ENCODE data around the gene EXOC3L4.

DNA sequence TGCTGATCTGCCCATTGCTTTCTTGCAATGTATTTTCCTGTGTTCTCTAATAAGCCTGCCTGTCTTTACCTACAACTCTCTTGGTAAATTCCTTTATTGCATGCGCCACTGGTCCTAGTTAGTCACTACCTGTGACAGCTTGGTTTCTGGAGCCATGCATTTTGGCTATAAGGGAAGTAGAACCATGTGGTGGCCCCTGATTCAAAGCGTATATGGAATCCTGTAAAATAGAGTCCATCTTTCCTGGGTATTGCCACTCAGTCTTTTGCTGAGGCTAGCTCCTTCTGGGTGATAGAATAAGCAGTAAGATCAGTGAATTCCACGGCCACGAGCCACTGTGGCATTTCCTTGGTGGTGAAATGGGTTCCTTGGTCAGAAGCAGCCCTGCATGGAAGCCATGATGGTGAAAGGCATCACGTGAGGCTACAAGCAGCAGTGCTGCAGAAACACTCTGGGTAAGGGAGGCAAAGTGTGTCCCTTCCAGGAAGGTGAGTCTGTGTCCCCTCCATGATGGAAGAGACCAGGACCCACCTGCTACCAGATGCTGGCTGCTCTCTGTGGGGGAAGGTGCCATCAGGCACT lies 48.3 kb downstream of the EXOC3L4 start:
- TF ChIP-seq GABPA (IDR thresholded peaks at IDR 0.05; ENCODE audit: borderline replicate concordance, insufficient read depth, low read length) (no peak), EP300 (IDR thresholded peaks at IDR 0.05; ENCODE audit: borderline replicate concordance in 1 of 2, low read depth in 2 of 2, low read length in 2 of 2) (no peak), RNF2 (IDR thresholded peaks at IDR 0.05; ENCODE audit: borderline replicate concordance, low read depth, low read length, missing control alignments, poor library complexity, severe bottlenecking) (no peak), MAFK (IDR thresholded peaks at IDR 0.05; ENCODE audit: low read depth, low read length) (no peak), CHD2 (IDR thresholded peaks at IDR 0.05; ENCODE audit: low read length) (no peak), SP1 (IDR thresholded peaks at IDR 0.05; ENCODE audit: low read depth, low read length) (no peak)
- TF ChIP-seq, protein P1, sequence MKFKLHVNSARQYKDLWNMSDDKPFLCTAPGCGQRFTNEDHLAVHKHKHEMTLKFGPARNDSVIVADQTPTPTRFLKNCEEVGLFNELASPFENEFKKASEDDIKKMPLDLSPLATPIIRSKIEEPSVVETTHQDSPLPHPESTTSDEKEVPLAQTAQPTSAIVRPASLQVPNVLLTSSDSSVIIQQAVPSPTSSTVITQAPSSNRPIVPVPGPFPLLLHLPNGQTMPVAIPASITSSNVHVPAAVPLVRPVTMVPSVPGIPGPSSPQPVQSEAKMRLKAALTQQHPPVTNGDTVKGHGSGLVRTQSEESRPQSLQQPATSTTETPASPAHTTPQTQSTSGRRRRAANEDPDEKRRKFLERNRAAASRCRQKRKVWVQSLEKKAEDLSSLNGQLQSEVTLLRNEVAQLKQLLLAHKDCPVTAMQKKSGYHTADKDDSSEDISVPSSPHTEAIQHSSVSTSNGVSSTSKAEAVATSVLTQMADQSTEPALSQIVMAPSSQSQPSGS (IDR thresholded peaks at IDR 0.05; ENCODE audit: low read length): no peak
- TF ChIP-seq, protein P2, sequence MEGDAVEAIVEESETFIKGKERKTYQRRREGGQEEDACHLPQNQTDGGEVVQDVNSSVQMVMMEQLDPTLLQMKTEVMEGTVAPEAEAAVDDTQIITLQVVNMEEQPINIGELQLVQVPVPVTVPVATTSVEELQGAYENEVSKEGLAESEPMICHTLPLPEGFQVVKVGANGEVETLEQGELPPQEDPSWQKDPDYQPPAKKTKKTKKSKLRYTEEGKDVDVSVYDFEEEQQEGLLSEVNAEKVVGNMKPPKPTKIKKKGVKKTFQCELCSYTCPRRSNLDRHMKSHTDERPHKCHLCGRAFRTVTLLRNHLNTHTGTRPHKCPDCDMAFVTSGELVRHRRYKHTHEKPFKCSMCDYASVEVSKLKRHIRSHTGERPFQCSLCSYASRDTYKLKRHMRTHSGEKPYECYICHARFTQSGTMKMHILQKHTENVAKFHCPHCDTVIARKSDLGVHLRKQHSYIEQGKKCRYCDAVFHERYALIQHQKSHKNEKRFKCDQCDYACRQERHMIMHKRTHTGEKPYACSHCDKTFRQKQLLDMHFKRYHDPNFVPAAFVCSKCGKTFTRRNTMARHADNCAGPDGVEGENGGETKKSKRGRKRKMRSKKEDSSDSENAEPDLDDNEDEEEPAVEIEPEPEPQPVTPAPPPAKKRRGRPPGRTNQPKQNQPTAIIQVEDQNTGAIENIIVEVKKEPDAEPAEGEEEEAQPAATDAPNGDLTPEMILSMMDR (IDR thresholded peaks at IDR 0.05; ENCODE audit: control extremely low read depth in 1 of 3, insufficient read depth in 1 of 3, low read depth in 1 of 3, low read length in 3 of 3): no peak

Data from H1 (cell line).